NCI-H526 (cell line): ENCODE results near the gene TNNI3K.

Experiments
- DNase-seq, 2 experiments: peaks; one replicate each; lab custom pipeline; 2025; lab: John Stamatoyannopoulos, UW

Gene TNNI3K

GRCh38 chr1:74395571-74395970 lies 160.4 kb downstream of the TNNI3K start:
- no peak for DNase-seq

- DNase-seq: no peak
Observed at GRCh38 chr1:74396462-74396861, 161.3 kb downstream of the TNNI3K start.

GRCh38 chr1:74396933-74397332 lies 161.7 kb downstream of the TNNI3K start:
- DNase-seq: no peak

- no peak for DNase-seq
Observed at GRCh38 chr1:74399249-74399648, 164.1 kb downstream of the TNNI3K start.

GRCh38 chr1:74402873-74403272 lies 167.7 kb downstream of the TNNI3K start:
- no peak for DNase-seq

- DNase-seq: no peak
Observed at GRCh38 chr1:74403606-74404005, 168.4 kb downstream of the TNNI3K start.

GRCh38 chr1:74406759-74407158 lies 171.6 kb downstream of the TNNI3K start:
- DNase-seq: no peak

- no peak for DNase-seq
Observed at GRCh38 chr1:74407902-74408301, 172.7 kb downstream of the TNNI3K start.

DNA sequence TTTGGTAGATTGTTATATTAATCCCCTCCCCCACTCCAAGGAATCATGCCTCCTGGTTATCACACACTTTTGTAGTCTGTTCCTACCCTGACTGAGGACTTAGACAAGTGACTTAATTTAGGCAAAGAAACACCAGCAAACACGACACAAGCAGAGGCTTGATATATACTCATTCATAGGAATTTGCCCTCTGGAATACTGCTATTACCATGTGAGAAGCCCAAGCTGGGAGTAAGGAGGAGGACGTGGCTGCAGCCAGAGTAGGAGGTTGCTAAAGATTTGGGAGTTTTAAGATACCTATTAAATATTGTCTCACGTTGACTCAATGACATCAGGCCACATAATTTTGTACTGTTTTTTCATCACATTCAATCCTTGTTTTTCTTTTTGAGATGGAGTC lies 177.1 kb downstream of the TNNI3K start:
- no peak for DNase-seq

DNA sequence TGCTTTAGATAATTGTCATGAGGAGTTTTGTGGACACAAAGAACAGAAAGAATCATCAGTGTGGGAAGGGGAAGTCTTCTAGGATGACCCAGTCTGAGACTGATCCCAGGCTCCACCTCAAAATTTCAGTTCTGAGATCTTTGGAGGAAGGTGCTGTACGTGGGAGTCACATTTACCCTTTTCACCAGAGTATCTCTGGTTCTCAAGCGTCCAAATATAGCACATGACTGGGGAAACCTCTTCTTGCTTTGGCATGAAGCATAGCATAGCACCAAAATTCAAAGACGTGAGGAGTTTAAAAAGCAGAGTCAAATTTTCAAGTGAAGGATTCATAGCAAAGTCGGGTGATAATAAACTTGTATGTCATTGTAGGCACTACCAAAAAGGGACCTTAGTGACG lies 180.7 kb downstream of the TNNI3K start:
- no peak for DNase-seq

DNA sequence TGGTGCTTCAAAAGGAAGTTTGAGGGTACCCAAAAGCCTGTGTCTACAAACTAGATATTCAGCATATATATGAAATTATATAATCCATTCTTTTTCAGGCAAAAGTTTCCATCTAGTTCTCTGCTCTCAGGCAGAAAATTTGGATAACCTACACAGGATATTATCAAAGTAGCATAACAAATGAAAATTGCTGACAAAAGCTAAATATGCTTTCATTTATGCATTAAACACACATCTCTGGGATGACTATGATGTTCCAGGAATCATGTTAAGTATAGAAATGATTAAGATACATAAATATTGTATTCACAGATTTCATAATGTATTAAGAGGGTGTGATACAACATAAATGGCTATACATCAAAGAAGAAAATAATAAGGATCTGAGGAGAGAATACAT lies 184.4 kb downstream of the TNNI3K start:
- no peak for DNase-seq

DNA sequence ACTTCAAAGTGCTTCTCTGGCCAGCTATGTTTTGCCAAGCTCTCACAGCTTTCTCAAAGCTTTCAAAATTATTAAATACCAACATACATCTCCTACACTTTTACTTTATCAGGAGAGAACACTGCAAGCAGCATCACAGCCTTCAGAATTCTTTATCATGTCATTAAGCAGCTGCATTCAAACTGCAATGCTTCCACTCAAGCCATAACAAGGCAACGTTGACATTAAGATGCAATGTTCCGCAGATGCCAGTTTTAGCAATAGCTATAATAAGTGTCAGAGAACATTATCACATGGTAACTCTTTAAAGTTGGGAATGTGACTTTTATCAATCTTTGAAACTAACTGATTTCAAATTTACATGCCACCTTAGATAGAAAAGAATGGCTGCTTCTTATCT lies 185.3 kb downstream of the TNNI3K start:
- no peak for DNase-seq

- DNase-seq: no peak
Observed at GRCh38 chr1:74422421-74423292, 187.5 kb downstream of the TNNI3K start.

GRCh38 chr1:74423471-74423870 lies 188.3 kb downstream of the TNNI3K start:
- no peak for DNase-seq

- DNase-seq: no peak
Observed at GRCh38 chr1:74425676-74426075, 190.5 kb downstream of the TNNI3K start.

GRCh38 chr1:74426208-74426937 lies 191.2 kb downstream of the TNNI3K start:
- no peak for DNase-seq

GRCh38 chr1:74427681-74428080 lies 192.5 kb downstream of the TNNI3K start:
- DNase-seq: no peak

GRCh38 chr1:74429580-74429979 lies 194.4 kb downstream of the TNNI3K start:
- DNase-seq: no peak

GRCh38 chr1:74430342-74430934 lies 195.3 kb downstream of the TNNI3K start:
- DNase-seq: no peak

GRCh38 chr1:74431531-74431930 lies 196.3 kb downstream of the TNNI3K start:
- DNase-seq: no peak

- DNase-seq: no peak
Observed at GRCh38 chr1:74432325-74432724, 197.1 kb downstream of the TNNI3K start.

GRCh38 chr1:74434321-74434720 lies 199.1 kb downstream of the TNNI3K start:
- no peak for DNase-seq

GRCh38 chr1:74436078-74436477 lies 200.9 kb downstream of the TNNI3K start:
- DNase-seq: no peak
